Lower leg skin (tissue), 3 donors: ENCODE data around the gene TTC8.

Source experiments
- CTCF ChIP-seq, 3 donors: fragments of 450-650 bp; IDR thresholded peaks; one replicate each; pipeline ENCODE4 v1.5.1; 2016; ENCODE audit warnings: antibody characterized with exemption in 3 of 3, mild to moderate bottlenecking in 3 of 3, moderate library complexity in 2 of 3
- POLR2A ChIP-seq, 2 donors: fragments of 450-650 bp; IDR thresholded peaks; one replicate each; pipeline ENCODE4 v1.6.1; 2016 to 2017; ENCODE audit warnings: antibody characterized with exemption in 2 of 2, mild to moderate bottlenecking in 1 of 2, moderate library complexity in 1 of 2

GRCh38 chr14:88841741-88842140 lies 17.3 kb downstream of the TTC8 start:
- TF ChIP-seq POLR2A (IDR thresholded peaks at IDR 0.05) (no peak), CTCF (IDR thresholded peaks at IDR 0.05) (no peak)
